HG02840 (cell line): ENCODE results near the gene FBF1.

Experiments
- ATAC-seq: cut with Tn5 transposase; IDR thresholded peaks from one replicate; pipeline ENCODE4 v1.9.1; 2021; ENCODE audit warnings: mild to moderate bottlenecking, moderate library complexity, moderate number of reproducible peaks; ENCODE audit not compliant: unreplicated experiment, low FRiP score

Gene FBF1

GRCh38 chr17:75917141-75917916, 23.5 kb downstream of the FBF1 start:
- no peak for ATAC-seq

DNA sequence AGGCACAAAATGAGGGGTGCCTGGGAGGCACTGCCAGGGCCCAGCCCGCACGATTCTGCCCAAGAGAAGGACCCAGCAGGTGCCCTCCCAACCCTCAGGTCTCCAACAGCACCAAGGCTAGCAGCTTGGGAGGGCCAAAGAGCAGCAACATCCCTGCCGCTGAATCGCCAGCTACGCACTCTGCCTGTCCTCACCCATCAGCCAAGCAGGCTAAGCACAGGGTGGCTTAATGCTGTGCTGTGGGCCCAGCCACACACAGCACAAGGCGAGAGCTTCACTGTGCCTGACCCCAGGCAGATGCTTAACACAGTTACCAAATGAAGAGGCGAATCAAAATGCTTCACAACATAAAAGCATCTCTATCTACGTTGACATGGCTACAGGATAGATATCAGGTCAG, 25.6 kb downstream of the FBF1 start:
- no peak for ATAC-seq

- no peak for ATAC-seq
Observed at GRCh38 chr17:75914643-75915267, 26.1 kb downstream of the FBF1 start.

DNA sequence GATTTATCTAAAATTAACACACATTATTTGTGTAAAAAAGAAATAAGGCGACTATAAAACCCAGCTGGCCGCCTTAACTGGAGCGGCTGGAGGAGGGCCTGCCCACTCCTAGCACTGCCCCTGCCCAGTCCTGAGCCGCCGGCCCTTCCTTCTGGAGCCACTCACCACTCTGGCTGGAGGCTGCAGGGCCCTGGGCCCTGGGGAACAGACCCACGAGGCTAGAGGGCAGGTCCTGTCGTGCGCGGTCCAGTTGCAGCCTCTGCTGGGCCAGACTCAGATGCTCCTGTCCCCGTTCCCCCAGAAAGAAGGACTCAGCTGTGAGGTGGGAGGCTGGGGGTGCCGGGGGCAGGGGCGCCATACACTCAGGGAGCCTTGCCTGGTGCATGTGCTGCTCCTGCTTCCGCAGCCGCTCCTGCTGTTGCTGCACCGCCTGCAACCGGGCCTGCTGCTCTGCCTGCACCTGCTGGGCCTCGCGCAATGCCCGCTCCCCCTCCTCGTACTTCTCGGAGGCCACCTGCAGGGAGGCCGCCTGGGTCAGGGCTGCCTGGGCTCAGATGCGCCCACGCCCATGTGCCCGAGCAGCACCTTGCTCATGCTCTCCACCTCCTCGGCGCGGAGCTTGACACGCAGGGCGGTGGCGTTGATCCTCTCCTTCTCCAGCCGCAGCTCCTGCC, 27.2 kb downstream of the FBF1 start:
- ATAC-seq = no peak

GRCh38 chr17:75910699-75911098, 30.1 kb downstream of the FBF1 start:
- ATAC-seq = no peak

- no peak for ATAC-seq
Observed at GRCh38 chr17:75909812-75910274, 31.0 kb downstream of the FBF1 start.

GRCh38 chr17:75909051-75909811, 31.6 kb downstream of the FBF1 start:
- no peak for ATAC-seq

DNA sequence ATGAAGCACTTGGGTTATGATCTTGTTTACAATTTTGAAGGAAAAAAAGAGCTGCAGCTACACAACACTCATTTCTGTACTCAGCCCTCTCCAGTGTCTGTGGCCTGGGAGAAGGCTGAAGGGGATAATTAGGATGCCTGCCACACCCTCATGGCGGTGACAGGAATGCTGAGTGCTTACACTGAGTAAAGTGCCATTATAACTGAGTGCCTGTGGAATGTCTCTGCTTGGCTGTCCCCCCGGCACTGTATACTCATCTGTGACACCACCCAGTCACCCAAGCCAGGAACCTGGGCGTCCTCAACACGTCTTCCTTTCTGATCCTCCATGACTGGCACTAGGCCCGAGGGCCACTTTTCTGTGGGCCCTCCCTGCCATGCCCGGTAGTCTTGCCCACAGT, 32.6 kb downstream of the FBF1 start:
- ATAC-seq = no peak

- no peak for ATAC-seq
Observed at GRCh38 chr17:75906143-75906884, 34.5 kb downstream of the FBF1 start.

GRCh38 chr17:75904749-75905521, 35.9 kb downstream of the FBF1 start, which contains the start of gene MRPL38:
Gene MRPL38 (minus strand): TSS chr17:75904884. CDS start chr17:75904875, 9 bp downstream.
- ATAC-seq = peak; percentile 89

DNA sequence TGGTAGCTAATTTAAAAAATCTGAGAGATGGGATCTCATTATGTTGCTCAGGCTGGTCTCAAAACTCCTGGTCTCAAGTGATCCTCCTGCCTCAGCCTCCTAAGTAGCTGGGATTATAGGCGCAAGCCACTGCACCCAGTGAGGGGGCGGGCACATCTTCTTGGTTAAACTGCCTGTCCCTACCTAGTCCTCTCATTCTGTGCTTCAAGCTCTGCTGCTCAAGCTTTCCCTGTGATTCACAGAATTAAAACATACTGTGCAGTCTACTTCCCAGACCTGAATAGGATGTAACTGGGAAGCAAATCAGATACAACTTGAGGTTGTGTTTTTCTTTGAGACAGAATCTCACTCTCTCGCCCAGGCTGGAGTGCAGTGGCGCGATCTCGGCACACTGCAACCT, 38.4 kb downstream of the FBF1 start:
- ATAC-seq = no peak

DNA sequence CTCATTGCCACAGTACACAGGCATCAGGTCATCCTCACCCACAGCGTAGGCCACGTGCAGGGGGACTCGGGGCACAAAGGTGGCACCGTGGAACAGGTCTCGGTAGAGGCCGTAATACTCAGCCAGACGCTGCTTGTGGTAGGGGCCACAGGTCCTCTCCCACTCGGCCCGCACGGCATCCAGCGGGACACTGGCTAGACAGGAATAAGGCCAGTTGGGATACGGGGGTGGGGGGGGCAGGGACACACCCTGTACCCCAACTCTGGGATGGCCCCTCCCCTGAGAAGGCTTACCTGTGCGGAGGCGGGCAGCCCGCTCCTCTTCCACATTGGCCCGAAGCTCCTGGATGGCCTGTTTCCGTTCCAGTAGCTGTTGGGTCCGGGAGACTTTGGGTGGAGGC, 39.1 kb downstream of the FBF1 start:
- ATAC-seq = no peak

DNA sequence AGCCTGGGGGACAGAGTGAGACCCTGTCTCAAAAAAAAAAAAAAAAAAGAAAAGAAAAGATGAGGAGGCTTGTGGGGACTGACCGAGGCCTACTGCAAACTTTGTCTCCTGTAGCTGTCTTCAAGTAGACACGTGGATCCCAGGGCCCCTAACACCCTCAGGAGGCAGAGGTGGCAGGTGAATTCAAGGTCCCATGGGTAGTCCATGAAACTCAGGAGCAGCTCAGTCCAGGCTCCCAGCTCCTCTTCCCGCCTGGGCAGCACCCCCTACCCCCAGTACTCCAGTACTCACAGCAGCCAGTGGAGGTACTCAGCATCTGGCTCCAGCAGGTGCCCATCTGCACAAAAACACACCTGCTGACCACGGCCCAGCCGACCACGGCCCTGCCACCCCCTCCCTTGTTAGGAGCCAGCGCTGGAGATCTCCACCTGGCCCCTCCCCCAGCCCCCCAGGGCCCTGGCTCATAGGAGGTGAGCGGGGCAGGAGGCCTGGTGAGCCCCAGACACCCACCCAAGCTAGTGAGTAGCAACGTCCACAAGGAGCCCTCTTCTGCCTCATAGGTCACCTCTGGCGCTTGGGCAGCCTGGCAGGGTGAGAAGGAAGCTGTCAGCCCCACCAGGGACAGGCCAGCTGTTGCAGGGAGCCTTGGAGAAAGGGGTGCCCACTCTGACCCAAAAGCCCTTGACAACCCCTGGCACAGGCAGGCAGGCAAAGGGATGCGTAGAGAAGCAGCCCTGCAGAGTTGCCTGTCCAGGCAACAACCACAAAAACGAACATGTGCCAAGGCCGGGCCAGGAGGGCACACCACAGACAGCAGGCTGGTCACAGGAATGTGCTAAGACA, 39.9 kb downstream of the FBF1 start:
- no peak for ATAC-seq

DNA sequence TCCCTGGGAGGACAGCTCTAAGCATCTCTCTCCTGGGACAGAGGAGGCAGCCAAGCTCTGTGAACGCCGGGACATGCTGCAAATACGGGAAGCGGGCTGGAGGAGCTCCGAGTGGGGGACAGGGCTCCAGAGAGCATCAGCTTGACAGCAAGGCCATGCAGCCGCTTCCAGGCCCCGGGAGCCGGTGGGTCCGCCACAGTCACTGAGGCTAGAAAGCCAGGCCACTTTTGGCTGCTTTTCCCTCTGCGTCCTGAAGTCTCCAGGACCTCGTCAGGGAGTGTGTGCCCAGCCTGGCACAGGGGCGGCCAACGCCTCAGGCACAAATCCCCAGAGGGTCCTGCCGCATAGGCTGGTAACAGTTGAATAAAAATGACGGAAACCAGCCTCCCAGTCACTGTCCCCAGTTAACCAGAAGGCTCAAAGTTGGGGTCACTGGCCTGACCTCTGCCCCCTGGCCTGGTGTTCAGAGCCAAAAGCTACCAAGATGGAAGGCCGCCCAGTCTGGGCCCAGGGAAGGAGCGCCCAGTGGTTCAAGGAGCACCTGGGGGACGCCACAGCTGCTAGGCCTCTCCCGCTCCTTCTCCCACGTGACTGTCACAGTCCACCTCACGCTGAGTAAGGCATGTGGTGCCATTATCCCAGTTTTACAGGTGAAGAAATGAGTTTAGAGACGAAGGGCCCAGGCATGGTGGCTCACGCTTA, 40.9 kb downstream of the FBF1 start:
- ATAC-seq = no peak

DNA sequence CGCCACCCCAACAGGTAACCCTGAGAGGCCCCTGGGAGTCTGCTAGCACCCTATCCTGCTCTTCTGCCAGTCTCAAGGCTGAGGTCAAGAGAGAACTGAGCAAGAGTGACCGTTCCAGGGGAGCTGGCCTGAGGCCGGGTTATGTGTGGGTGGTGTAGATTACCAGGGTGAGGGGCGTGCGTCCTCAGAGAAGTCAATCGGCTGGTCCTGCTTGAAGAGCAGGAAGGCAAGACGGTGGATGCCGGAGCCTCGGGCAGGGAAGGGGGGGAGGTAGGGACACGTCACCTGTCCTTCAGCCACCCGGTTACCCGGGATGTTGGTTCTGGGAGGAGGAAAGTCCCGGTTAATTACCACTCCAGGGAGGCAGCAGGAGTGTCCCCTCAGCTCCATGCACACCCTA, 41.5 kb downstream of the FBF1 start:
- no peak for ATAC-seq

GRCh38 chr17:75898791-75899190, 42.1 kb downstream of the FBF1 start:
- ATAC-seq = no peak

- no peak for ATAC-seq
Observed at GRCh38 chr17:75898065-75898464, 42.8 kb downstream of the FBF1 start.
